Parathyroid adenoma (tissue), 2 donors: ENCODE results near the gene RRP8.

Experiments used
- H2AFZ ChIP-seq: fragments of 300-600 bp; sonication (generic); one replicate; pipeline ENCODE4 v1.7.0; 2017; ENCODE audit warnings: antibody characterized with exemption, mild to moderate bottlenecking
- H3K27ac ChIP-seq: fragments of 300-600 bp; sonication (generic); one replicate; pipeline ENCODE4 v1.7.0; 2017
- H3K27me3 ChIP-seq: fragments of 300-600 bp; sonication (generic); one replicate; pipeline ENCODE4 v1.7.0; 2017; ENCODE audit warnings: low read length; ENCODE audit not compliant: control insufficient read depth, insufficient read depth
- H3K36me3 ChIP-seq: fragments of 300-600 bp; sonication (generic); one replicate; pipeline ENCODE4 v1.7.0; 2017; ENCODE audit warnings: low read length; ENCODE audit not compliant: control insufficient read depth, insufficient read depth
- H3K4me1 ChIP-seq: fragments of 300-600 bp; sonication (generic); one replicate; pipeline ENCODE4 v1.7.0; 2017; ENCODE audit warnings: control low read depth
- H3K4me2 ChIP-seq: fragments of 300-600 bp; sonication (generic); one replicate; pipeline ENCODE4 v1.7.0; 2017; ENCODE audit warnings: low read length
- H3K4me3 ChIP-seq: fragments of 300-600 bp; sonication (generic); one replicate; pipeline ENCODE4 v1.7.0; 2017; ENCODE audit warnings: low read depth, low read length
- H3K79me2 ChIP-seq: fragments of 300-600 bp; sonication (generic); one replicate; pipeline ENCODE4 v1.7.0; 2017; ENCODE audit warnings: control low read depth
- H3K9ac ChIP-seq: fragments of 300-600 bp; sonication (generic); one replicate; pipeline ENCODE4 v1.7.0; 2017; ENCODE audit warnings: mild to moderate bottlenecking
- H3K9me3 ChIP-seq: fragments of 300-600 bp; sonication (generic); one replicate; pipeline ENCODE4 v1.7.0; 2017; ENCODE audit warnings: low read length; ENCODE audit not compliant: control insufficient read depth
- TF ChIP-seq, protein P1 (sequence below): fragments of 300-600 bp; sonication (generic); IDR thresholded peaks from one replicate; pipeline ENCODE4 v1.7.0; 2017; ENCODE audit warnings: antibody characterized with exemption, mild to moderate bottlenecking
- donor health status: primary hyperparathyroidism.

Gene RRP8

DNA sequence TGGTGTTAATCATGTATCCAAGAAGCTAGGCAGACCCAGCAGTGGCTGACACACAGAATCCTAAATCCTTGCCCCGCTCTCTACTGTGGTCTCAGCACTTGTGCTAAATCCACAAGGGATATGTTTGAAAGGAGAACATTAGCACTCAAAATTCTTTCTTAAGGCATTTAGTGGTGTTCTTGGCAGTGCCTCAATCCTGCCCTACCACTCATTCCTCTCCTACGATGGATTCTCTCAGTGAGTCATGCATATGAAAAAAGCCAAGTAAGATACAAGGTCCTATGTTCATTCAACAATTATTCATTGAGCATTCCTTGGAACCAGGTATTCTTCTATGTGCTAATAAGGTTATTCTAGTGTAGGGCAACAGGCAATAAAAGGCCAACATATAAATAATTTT, 31.2 kb downstream of the RRP8 start:
- Histone ChIP-seq H3K4me3 (no peak overlapping the region), H3K27me3 (no peaks in the 10 kb centered on the region), H3K27ac (no peak overlapping the region), H3K79me2 (no peaks in the 10 kb centered on the region), H3K9ac (no peak overlapping the region), H2AFZ (no peak overlapping the region), H3K4me2 (no peak overlapping the region), H3K36me3 (no peaks in the 10 kb centered on the region), H3K4me1 (peaks cover 26% of the 10 kb centered on the region), H3K9me3 (no peaks in the 10 kb centered on the region)
- TF ChIP-seq, protein P1, sequence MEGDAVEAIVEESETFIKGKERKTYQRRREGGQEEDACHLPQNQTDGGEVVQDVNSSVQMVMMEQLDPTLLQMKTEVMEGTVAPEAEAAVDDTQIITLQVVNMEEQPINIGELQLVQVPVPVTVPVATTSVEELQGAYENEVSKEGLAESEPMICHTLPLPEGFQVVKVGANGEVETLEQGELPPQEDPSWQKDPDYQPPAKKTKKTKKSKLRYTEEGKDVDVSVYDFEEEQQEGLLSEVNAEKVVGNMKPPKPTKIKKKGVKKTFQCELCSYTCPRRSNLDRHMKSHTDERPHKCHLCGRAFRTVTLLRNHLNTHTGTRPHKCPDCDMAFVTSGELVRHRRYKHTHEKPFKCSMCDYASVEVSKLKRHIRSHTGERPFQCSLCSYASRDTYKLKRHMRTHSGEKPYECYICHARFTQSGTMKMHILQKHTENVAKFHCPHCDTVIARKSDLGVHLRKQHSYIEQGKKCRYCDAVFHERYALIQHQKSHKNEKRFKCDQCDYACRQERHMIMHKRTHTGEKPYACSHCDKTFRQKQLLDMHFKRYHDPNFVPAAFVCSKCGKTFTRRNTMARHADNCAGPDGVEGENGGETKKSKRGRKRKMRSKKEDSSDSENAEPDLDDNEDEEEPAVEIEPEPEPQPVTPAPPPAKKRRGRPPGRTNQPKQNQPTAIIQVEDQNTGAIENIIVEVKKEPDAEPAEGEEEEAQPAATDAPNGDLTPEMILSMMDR: no peak

DNA sequence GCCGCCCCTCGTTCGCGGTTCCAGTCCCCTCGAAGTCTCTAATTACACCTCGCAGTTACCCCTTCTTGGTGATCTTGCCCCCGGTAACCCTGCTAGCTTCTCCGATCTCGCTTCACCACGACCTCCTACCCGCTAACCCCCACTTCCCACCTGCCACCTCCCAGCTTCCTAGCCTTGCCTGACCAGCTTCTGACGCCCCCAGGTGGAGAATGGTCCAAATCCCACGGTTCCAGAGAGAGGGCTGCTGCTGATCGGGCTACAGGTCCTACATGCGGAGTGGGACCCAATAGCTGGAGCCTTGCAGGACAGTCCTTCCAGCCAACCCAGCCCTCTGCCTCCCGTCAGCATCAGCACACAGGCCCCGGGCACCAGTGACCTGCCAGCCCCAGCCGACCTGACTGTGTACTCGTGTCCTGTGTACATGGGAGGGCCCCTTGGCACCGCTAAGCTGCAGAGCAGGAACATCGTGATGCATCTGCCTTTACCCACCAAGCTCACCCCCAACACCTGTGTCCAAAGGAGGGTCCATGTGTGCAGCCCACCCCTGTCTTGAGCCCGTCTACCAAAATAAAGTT, 31.9 kb downstream of the RRP8 start:
- Histone ChIP-seq H3K4me2 (no peak overlapping the region), H3K9me3 (no peaks in the 10 kb centered on the region), H3K36me3 (no peaks in the 10 kb centered on the region), H3K79me2 (no peaks in the 10 kb centered on the region), H3K9ac (no peak overlapping the region), H3K27me3 (no peaks in the 10 kb centered on the region), H3K27ac (no peak overlapping the region), H3K4me1 (peaks cover 20% of the 10 kb centered on the region), H3K4me3 (no peak overlapping the region), H2AFZ (no peak overlapping the region)
- TF ChIP-seq, protein P1: no peak

DNA sequence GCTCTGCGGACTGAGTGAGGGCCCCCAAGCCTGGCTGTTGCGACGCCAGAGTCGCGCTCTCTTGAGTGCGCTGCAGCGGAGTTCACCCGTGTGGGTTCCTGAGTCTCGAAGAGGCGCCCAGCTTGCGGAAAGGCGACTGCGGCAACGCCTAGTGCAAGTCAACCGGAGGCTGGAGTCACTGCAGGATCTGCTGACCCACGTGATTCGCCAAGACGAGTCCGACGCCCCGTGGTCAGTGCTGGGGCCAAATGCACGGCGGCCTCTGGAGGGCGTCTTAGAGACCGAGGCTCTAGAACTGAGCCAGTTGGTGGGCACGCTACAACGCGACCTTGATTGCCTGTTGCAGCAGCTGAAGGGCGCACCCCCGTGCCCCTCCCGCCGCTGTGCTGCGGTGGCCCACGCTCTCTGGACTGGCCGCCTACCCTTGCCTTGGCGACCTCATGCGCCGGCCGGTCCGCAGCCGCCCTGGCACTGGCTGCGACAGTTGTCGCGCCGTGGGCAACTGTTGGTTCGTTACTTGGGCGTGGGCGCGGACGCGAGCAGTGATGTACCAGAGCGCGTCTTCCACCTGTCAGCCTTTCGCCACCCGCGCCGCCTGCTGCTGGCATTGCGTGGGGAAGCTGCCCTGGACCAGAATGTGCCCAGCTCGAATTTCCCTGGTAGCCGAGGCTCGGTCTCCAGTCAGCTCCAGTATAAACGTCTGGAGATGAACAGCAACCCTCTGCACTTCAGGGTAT, 32.6 kb downstream of the RRP8 start:
- Histone ChIP-seq H3K27me3 (no peaks in the 10 kb centered on the region), H3K9ac (no peak overlapping the region), H3K4me2 (no peak overlapping the region), H3K27ac (no peak overlapping the region), H3K36me3 (no peaks in the 10 kb centered on the region), H2AFZ (no peak overlapping the region), H3K9me3 (no peaks in the 10 kb centered on the region), H3K4me3 (no peak overlapping the region), H3K79me2 (no peaks in the 10 kb centered on the region), H3K4me1 (peaks cover 20% of the 10 kb centered on the region)
- TF ChIP-seq, protein P1: no peak

DNA sequence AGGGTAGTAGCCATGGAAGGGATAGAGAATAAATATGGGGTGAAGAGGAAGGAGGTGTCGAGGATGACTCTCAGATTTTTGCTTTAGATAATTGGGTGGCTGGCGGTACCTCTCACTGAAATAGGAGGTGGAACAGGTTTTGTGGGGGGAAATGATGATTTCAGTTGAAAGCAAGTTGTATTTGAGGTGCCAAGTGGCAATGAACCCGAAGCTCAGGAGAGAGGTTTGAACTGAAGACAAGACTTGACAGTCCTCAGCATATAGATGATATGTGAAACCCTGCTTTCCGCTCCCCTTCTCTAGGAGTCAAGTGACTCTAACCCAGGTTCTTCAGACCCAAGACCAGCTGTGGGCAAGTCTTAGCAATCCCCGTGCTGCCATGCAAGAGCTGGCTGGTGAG, 33.7 kb downstream of the RRP8 start:
- TF ChIP-seq, protein P1: no peak
- no peaks in the 10 kb centered on the region for H3K36me3 ChIP-seq

More for the DNA sequence above, 33.7 kb downstream of the RRP8 start:
- no peak overlapping the region for H2AFZ ChIP-seq
- no peaks in the 10 kb centered on the region for H3K79me2 ChIP-seq
- H3K4me3 ChIP-seq: no peak overlapping the region
- no peak overlapping the region for H3K4me2 ChIP-seq
- no peaks in the 10 kb centered on the region for H3K9me3 ChIP-seq
- no peaks in the 10 kb centered on the region for H3K27me3 ChIP-seq
- no peak overlapping the region for H3K9ac ChIP-seq
- no peak overlapping the region for H3K27ac ChIP-seq
- peaks cover 23% of the 10 kb centered on the region for H3K4me1 ChIP-seq
